Mucosa of descending colon (tissue), 3 donors: ENCODE measurements around the gene RNF144B. TPM values are rescaled to one million over a fixed set of nuclear protein-coding genes. Genes with fewer than 3 reads are reported as not detected.

Experiments
- ATAC-seq: fragments of 200-7000 bp; cut with Tn5 transposase; one replicate; pipeline ENCODE4 v1.9.1; 2020; ENCODE audit warnings: mild to moderate bottlenecking, moderate library complexity
- DNase-seq, 3 donors: peaks; one replicate each; pipeline ENCODE4 v3.0.0-alpha.2; 2020
- H3K36me3 ChIP-seq: fragments of 200-600 bp; one replicate; pipeline ENCODE4 v1.8.0; 2021; ENCODE audit warnings: low read depth, mild to moderate bottlenecking
- H3K4me1 ChIP-seq: fragments of 200-600 bp; one replicate; pipeline ENCODE4 v1.8.0; 2021; ENCODE audit warnings: low read depth, mild to moderate bottlenecking
- H3K4me3 ChIP-seq: fragments of 200-600 bp; one replicate; pipeline ENCODE4 v1.8.0; 2021; ENCODE audit warnings: mild to moderate bottlenecking
- H3K9me3 ChIP-seq: fragments of 200-600 bp; one replicate; pipeline ENCODE4 v1.8.0; 2021; ENCODE audit warnings: mild to moderate bottlenecking
- CTCF ChIP-seq: fragments of 200-600 bp; IDR thresholded peaks from one replicate; pipeline ENCODE4 v1.8.0; 2022; ENCODE audit warnings: antibody characterized with exemption, mild to moderate bottlenecking
- intact Hi-C, 2 donors: fragments of 100-400 bp; cut with DNase I in 1 of 2; cut with micrococcal nuclease in 1 of 2; formaldehyde crosslinking; loops; one replicate each; pipeline versions ENCODE4 v1.11.0 to v1.11.1; 2022; cut with DNase I, micrococcal nuclease
- total RNA-seq, 3 donors: library from RNA; stranded (reverse); fragmentation: NEBNext Ultra II Directional in 2 of 3; extraction: Animal tissue kit (Norgen Biotek cat#: 25700) in 2 of 3; gene quantifications; one replicate each; pipeline versions ENCODE4 v1.2.1 to v1.2.4, GENCODE V29; 2021 to 2023
- donor health status: DM: no; HTN: no; CAD: no; lungs with moderate emphysema.
- donor health status: DM: no; HTN: no; CAD: no.
- donor health status: DM: no; HTN: yes; CAD: no.

Gene RNF144B
- total RNA-seq, 3 donors from 2014 or later, result 5.9 to 8.7 (median 8.0) TPM

- Histone ChIP-seq H3K9me3 (no peaks in the 10 kb centered on the region), H3K36me3 (no peaks in the 10 kb centered on the region), H3K4me3 (no peak overlapping the region), H3K4me1 (no peaks in the 10 kb centered on the region)
- ATAC-seq, result no peak
- no peak for DNase-seq
- TF ChIP-seq CTCF, result no peak
- intact Hi-C loops, result loop anchor here in 1 of 2 donors (5.0 kb wide), 1 partner anchor 179 kb away; no protein-coding TSS in a partner anchor
Observed at GRCh38 chr6:18500921-18501662, 113.9 kb downstream of the RNF144B start.

DNA sequence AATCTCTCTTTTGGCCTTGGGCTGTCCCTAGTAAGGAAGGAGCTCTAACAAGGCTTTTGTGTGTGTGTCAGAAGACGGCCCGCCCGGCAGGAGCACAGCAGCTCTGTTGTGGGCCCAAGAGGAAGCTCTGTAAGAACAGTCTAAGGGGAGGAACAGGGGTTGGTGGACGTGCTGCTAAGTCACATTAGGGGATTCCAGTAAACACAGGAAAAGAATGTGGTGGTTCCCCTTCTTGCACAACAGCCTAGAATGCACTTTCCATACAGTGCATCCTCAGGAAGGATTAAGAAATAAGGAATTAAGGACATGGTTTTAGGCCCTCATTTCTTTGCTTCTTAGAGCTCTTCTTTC, 114.5 kb downstream of the RNF144B start:
- no peak overlapping the region for H3K4me3 ChIP-seq
- intact Hi-C loops, result loop anchor here in 1 of 2 donors (5.0 kb wide), 1 partner anchor 179 kb away; no protein-coding TSS in a partner anchor
- no peaks in the 10 kb centered on the region for H3K4me1 ChIP-seq
- peak; percentile 26 to 60 (median 38) for DNase-seq
- H3K36me3 ChIP-seq, result no peaks in the 10 kb centered on the region
- no peak for TF ChIP-seq CTCF
- no peaks in the 10 kb centered on the region for H3K9me3 ChIP-seq
- peak; percentile 43 for ATAC-seq

DNA sequence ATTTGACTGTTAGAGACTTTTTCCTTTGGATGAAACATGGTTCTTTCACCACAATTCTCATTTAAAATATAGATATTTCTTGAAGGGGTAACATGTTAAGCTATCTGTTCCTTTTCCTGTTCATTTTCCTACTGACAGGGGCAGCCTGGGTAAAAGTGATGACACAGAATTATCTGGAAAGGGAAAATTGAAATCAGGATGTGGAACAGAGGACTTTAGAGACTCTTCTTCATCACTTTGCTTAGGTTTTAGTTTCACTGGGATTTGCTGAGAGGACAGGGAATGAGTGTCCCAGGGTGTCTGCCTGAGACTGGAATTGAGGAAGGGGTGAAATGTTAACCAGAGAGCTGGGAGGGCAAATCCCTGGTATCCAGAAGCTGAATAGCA, 116.0 kb downstream of the RNF144B start:
- Histone ChIP-seq H3K4me3 (no peak overlapping the region), H3K4me1 (no peaks in the 10 kb centered on the region), H3K9me3 (no peaks in the 10 kb centered on the region), H3K36me3 (no peaks in the 10 kb centered on the region)
- intact Hi-C loops, result loop anchor here in 1 of 2 donors (5.0 kb wide), 1 partner anchor 181 kb away; no protein-coding TSS in a partner anchor
- DNase-seq (no peak), ATAC-seq (no peak)
- TF ChIP-seq CTCF, result no peak

DNA sequence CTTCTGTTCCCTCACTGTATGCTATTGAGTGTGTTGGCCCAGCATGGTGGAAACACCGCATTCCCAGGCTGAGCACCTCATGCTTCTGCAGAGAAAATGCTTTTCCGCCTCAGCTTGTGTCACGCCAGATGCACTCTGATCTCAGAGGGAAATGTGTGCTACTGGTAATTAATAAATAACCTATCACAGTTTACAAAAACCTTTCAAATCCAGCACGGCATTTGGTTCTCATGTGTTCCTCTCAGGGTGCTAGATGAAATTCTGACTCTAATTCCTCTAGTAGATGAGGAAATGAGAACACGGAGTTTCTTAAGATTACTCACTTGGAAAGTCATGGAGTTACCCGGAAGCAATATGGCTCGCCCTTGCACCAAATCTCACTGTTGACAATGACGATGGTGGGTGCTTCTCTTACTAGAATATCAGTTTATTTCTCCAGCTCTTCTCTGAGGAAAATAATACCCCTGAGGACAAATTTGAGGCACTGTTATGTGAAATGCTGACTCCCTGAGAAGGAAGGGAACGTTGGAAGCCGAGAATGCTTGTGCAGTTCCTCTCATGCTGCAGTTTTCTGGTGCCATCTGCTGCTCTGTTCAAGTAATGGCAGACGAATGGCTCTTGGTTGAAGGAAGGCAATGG, 116.6 kb downstream of the RNF144B start:
- H3K4me3 ChIP-seq, result no peak overlapping the region
- DNase-seq (peak in 1 of 3 donors; percentile 69), ATAC-seq (peak; percentile 92)
- H3K4me1 ChIP-seq, result no peaks in the 10 kb centered on the region
- H3K36me3 ChIP-seq, result no peaks in the 10 kb centered on the region
- peak; percentile 48 for TF ChIP-seq CTCF
- no peaks in the 10 kb centered on the region for H3K9me3 ChIP-seq
- intact Hi-C loops, result loop anchor here (2.0 to 5.0 kb wide), 2 partner anchors 179 to 181 kb away; no protein-coding TSS in a partner anchor

GRCh38 chr6:18504232-18504596, 117.1 kb downstream of the RNF144B start:
- TF ChIP-seq CTCF, result no peak
- H3K9me3 ChIP-seq, result no peaks in the 10 kb centered on the region
- H3K4me1 ChIP-seq, result no peaks in the 10 kb centered on the region
- intact Hi-C loops, result loop anchor here (2.0 to 5.0 kb wide), 2 partner anchors 179 to 182 kb away; no protein-coding TSS in a partner anchor
- no peak for ATAC-seq
- H3K36me3 ChIP-seq, result no peaks in the 10 kb centered on the region
- no peak for DNase-seq
- no peak overlapping the region for H3K4me3 ChIP-seq
